HEK293 (cell line): Measurements from ENCODE around the gene SPNS2.

Source experiments
- ZNF121 ChIP-seq: fragments of 450-650 bp; formaldehyde crosslinking; IDR thresholded peaks from 2 replicates; pipeline ENCODE4 v1.5.1; 2016; ENCODE audit warnings: missing biosample characterization, missing genetic modification characterization
- ZNF266 ChIP-seq: fragments of 450-650 bp; formaldehyde crosslinking; IDR thresholded peaks from 2 replicates; pipeline ENCODE4 v1.5.1; 2016; ENCODE audit warnings: missing biosample characterization, missing genetic modification characterization, low read depth
- ZNF274 ChIP-seq, 2 experiments: fragments of 200-500 bp in 1 of 2; fragments of 450-650 bp in 1 of 2; sonication (Bioruptor generic) in 1 of 2; formaldehyde crosslinking in 1 of 2; IDR thresholded peaks; 2 replicates each; pipeline versions ENCODE4 v1.5.1 to v1.6.1; 2014 to 2016; ENCODE audit warnings: borderline replicate concordance in 1 of 2, inconsistent platforms in 1 of 2, low read length in 1 of 2, missing biosample characterization in 1 of 2, missing genetic modification characterization in 1 of 2
- ZNF670 ChIP-seq: fragments of 450-650 bp; formaldehyde crosslinking; IDR thresholded peaks from 2 replicates; pipeline ENCODE4 v1.5.1; 2016; ENCODE audit warnings: missing biosample characterization, missing genetic modification characterization, low read depth
- ZNF707 ChIP-seq: fragments of 450-650 bp; formaldehyde crosslinking; IDR thresholded peaks from 2 replicates; pipeline ENCODE4 v1.5.1; 2016; ENCODE audit warnings: missing biosample characterization, missing genetic modification characterization
- TF ChIP-seq, protein P1 (sequence below): fragments of 450-650 bp; formaldehyde crosslinking; IDR thresholded peaks from 2 replicates; pipeline ENCODE4 v1.5.1; 2016; ENCODE audit warnings: missing biosample characterization, missing genetic modification characterization
- TF ChIP-seq, protein P2 (sequence below): fragments of 450-650 bp; formaldehyde crosslinking; IDR thresholded peaks from 2 replicates; pipeline ENCODE4 v1.5.1; 2016; ENCODE audit warnings: missing biosample characterization, missing genetic modification characterization
- TF ChIP-seq, protein P3 (sequence below): IDR thresholded peaks from 2 replicates; pipeline ENCODE4 v1.6.1; 2011; ENCODE audit warnings: mild to moderate bottlenecking, low read depth, low read length, borderline replicate concordance

DNA sequence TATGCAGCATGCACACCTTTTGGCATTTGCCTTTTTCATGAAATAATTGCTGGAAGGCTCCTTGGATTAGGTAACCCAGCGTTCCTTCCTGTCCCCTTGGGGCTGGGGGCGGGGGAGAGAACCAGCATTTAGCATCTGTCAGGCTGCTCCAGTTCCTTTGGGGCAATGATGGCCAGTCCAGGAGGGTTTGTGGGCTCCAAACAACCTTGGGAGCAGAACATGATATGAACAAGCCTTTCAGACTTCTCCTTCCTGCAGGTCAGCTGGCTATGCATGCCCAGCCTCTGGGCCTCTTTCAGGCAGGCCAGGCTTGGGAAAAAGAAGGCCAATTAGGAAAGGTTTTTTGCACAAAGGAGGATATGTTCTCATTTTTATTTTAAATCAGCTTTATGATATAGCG, 84.5 kb downstream of the SPNS2 start:
- TF ChIP-seq, protein P1, sequence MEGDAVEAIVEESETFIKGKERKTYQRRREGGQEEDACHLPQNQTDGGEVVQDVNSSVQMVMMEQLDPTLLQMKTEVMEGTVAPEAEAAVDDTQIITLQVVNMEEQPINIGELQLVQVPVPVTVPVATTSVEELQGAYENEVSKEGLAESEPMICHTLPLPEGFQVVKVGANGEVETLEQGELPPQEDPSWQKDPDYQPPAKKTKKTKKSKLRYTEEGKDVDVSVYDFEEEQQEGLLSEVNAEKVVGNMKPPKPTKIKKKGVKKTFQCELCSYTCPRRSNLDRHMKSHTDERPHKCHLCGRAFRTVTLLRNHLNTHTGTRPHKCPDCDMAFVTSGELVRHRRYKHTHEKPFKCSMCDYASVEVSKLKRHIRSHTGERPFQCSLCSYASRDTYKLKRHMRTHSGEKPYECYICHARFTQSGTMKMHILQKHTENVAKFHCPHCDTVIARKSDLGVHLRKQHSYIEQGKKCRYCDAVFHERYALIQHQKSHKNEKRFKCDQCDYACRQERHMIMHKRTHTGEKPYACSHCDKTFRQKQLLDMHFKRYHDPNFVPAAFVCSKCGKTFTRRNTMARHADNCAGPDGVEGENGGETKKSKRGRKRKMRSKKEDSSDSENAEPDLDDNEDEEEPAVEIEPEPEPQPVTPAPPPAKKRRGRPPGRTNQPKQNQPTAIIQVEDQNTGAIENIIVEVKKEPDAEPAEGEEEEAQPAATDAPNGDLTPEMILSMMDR = no peak
- TF ChIP-seq ZNF274 (IDR thresholded peaks at IDR 0.05; ENCODE audit: low read length) = no peak
- TF ChIP-seq ZNF274 (tag by site-specific recombination; IDR thresholded peaks at IDR 0.05; ENCODE audit: borderline replicate concordance) = no peak
- TF ChIP-seq, protein P2, sequence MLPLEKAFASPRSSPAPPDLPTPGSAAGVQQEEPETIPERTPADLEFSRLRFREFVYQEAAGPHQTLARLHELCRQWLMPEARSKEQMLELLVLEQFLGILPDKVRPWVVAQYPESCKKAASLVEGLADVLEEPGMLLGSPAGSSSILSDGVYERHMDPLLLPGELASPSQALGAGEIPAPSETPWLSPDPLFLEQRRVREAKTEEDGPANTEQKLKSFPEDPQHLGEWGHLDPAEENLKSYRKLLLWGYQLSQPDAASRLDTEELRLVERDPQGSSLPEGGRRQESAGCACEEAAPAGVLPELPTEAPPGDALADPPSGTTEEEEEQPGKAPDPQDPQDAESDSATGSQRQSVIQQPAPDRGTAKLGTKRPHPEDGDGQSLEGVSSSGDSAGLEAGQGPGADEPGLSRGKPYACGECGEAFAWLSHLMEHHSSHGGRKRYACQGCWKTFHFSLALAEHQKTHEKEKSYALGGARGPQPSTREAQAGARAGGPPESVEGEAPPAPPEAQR (tag by site-specific recombination) = no peak
- TF ChIP-seq ZNF266 (tag by site-specific recombination) = no peak
- TF ChIP-seq, protein P3, sequence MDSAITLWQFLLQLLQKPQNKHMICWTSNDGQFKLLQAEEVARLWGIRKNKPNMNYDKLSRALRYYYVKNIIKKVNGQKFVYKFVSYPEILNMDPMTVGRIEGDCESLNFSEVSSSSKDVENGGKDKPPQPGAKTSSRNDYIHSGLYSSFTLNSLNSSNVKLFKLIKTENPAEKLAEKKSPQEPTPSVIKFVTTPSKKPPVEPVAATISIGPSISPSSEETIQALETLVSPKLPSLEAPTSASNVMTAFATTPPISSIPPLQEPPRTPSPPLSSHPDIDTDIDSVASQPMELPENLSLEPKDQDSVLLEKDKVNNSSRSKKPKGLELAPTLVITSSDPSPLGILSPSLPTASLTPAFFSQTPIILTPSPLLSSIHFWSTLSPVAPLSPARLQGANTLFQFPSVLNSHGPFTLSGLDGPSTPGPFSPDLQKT = no peak
- no peak for TF ChIP-seq ZNF707 (tag by site-specific recombination)
- TF ChIP-seq ZNF670 (tag by site-specific recombination) = no peak
- TF ChIP-seq ZNF121 = no peak
